ENCODE data around the gene HIVEP3.

Gene HIVEP3

GRCh38 chr1:41532206-41532975, 386.3 kb downstream of the HIVEP3 start:
- Histone ChIP-seq H3K9me2 (ENCODE audit: low read depth, low read length) (no peaks in the 10 kb centered on the region), H3K4me3 (ENCODE audit: low read depth, low read length, poor library complexity, severe bottlenecking) (no peak overlapping the region), H3K4me2 (ENCODE audit: low read length) (no peak overlapping the region), H2AFZ (ENCODE audit: low read length) (no peak overlapping the region), H3K27me3 (ENCODE audit: insufficient read depth, low read length) (no peaks in the 10 kb centered on the region), H3K36me3 (ENCODE audit: insufficient read depth, low read length) (no peaks in the 10 kb centered on the region), H3K9me3 (ENCODE audit: low read length) (no peaks in the 10 kb centered on the region), H3F3A (ENCODE audit: insufficient read depth, low read length) (no peaks in the 10 kb centered on the region), H3K9ac (ENCODE audit: low read length) (no peak overlapping the region), H4K20me1 (ENCODE audit: insufficient read depth, low read length) (no peaks in the 10 kb centered on the region), H3K27ac (ENCODE audit: low read depth, low read length, poor library complexity, severe bottlenecking) (no peak overlapping the region), H3K4me1 (ENCODE audit: insufficient read depth, low read length, severe bottlenecking) (peaks cover 13% of the 10 kb centered on the region), H3K79me2 (ENCODE audit: insufficient read depth, low read length) (no peaks in the 10 kb centered on the region)
- no peak for TF ChIP-seq CTCF (IDR thresholded peaks at IDR 0.05; ENCODE audit: low read length)
- TF ChIP-seq EZH2 (IDR thresholded peaks at IDR 0.05; ENCODE audit: borderline replicate concordance, low read length): no peak

- Histone ChIP-seq H3K79me2 (ENCODE audit: insufficient read depth, low read length) (no peaks in the 10 kb centered on the region), H3K9me3 (ENCODE audit: low read length) (no peaks in the 10 kb centered on the region), H3K4me3 (ENCODE audit: low read depth, low read length, poor library complexity, severe bottlenecking) (no peak overlapping the region), H3K27me3 (ENCODE audit: insufficient read depth, low read length) (no peaks in the 10 kb centered on the region), H3K9me2 (ENCODE audit: low read depth, low read length) (no peaks in the 10 kb centered on the region), H4K20me1 (ENCODE audit: insufficient read depth, low read length) (no peaks in the 10 kb centered on the region), H3K9ac (ENCODE audit: low read length) (no peak overlapping the region), H2AFZ (ENCODE audit: low read length) (no peak overlapping the region), H3F3A (ENCODE audit: insufficient read depth, low read length) (no peaks in the 10 kb centered on the region), H3K4me2 (ENCODE audit: low read length) (no peak overlapping the region), H3K4me1 (ENCODE audit: insufficient read depth, low read length, severe bottlenecking) (no peaks in the 10 kb centered on the region), H3K36me3 (ENCODE audit: insufficient read depth, low read length) (no peaks in the 10 kb centered on the region), H3K27ac (ENCODE audit: low read depth, low read length, poor library complexity, severe bottlenecking) (no peak overlapping the region)
- TF ChIP-seq EZH2 (IDR thresholded peaks at IDR 0.05; ENCODE audit: borderline replicate concordance, low read length) (no peak), CTCF (IDR thresholded peaks at IDR 0.05; ENCODE audit: low read length) (no peak)
Observed at GRCh38 chr1:41530411-41530810, 388.3 kb downstream of the HIVEP3 start.

GRCh38 chr1:41529621-41530395, 388.9 kb downstream of the HIVEP3 start:
- no peaks in the 10 kb centered on the region for H3K9me3 ChIP-seq (ENCODE audit: low read length)
- no peaks in the 10 kb centered on the region for H3K9me2 ChIP-seq (ENCODE audit: low read depth, low read length)
- no peaks in the 10 kb centered on the region for H3K4me1 ChIP-seq (ENCODE audit: insufficient read depth, low read length, severe bottlenecking)
- H4K20me1 ChIP-seq (ENCODE audit: insufficient read depth, low read length): no peaks in the 10 kb centered on the region
- H3K27ac ChIP-seq (ENCODE audit: low read depth, low read length, poor library complexity, severe bottlenecking): no peak overlapping the region
- no peak overlapping the region for H3K9ac ChIP-seq (ENCODE audit: low read length)
- H3F3A ChIP-seq (ENCODE audit: insufficient read depth, low read length): no peaks in the 10 kb centered on the region
- TF ChIP-seq CTCF (IDR thresholded peaks at IDR 0.05; ENCODE audit: low read length) (no peak), EZH2 (IDR thresholded peaks at IDR 0.05; ENCODE audit: borderline replicate concordance, low read length) (no peak)
- no peaks in the 10 kb centered on the region for H3K36me3 ChIP-seq (ENCODE audit: insufficient read depth, low read length)
- no peak overlapping the region for H2AFZ ChIP-seq (ENCODE audit: low read length)
- no peaks in the 10 kb centered on the region for H3K27me3 ChIP-seq (ENCODE audit: insufficient read depth, low read length)
- H3K79me2 ChIP-seq (ENCODE audit: insufficient read depth, low read length): no peaks in the 10 kb centered on the region
- no peak overlapping the region for H3K4me2 ChIP-seq (ENCODE audit: low read length)
- no peak overlapping the region for H3K4me3 ChIP-seq (ENCODE audit: low read depth, low read length, poor library complexity, severe bottlenecking)

Measured in OCI-LY1 (cell line).